Parathyroid adenoma (tissue), 2 donors: ENCODE results near the gene RIOX2.

Source experiments
- H2AFZ ChIP-seq: fragments of 300-600 bp; sonication (generic); one replicate; pipeline ENCODE4 v1.7.0; 2017; ENCODE audit warnings: antibody characterized with exemption, mild to moderate bottlenecking
- H3K27ac ChIP-seq: fragments of 300-600 bp; sonication (generic); one replicate; pipeline ENCODE4 v1.7.0; 2017
- H3K27me3 ChIP-seq: fragments of 300-600 bp; sonication (generic); one replicate; pipeline ENCODE4 v1.7.0; 2017; ENCODE audit warnings: low read length; ENCODE audit not compliant: control insufficient read depth, insufficient read depth
- H3K36me3 ChIP-seq: fragments of 300-600 bp; sonication (generic); one replicate; pipeline ENCODE4 v1.7.0; 2017; ENCODE audit warnings: low read length; ENCODE audit not compliant: control insufficient read depth, insufficient read depth
- H3K4me1 ChIP-seq: fragments of 300-600 bp; sonication (generic); one replicate; pipeline ENCODE4 v1.7.0; 2017; ENCODE audit warnings: control low read depth
- H3K4me2 ChIP-seq: fragments of 300-600 bp; sonication (generic); one replicate; pipeline ENCODE4 v1.7.0; 2017; ENCODE audit warnings: low read length
- H3K4me3 ChIP-seq: fragments of 300-600 bp; sonication (generic); one replicate; pipeline ENCODE4 v1.7.0; 2017; ENCODE audit warnings: low read depth, low read length
- H3K79me2 ChIP-seq: fragments of 300-600 bp; sonication (generic); one replicate; pipeline ENCODE4 v1.7.0; 2017; ENCODE audit warnings: control low read depth
- H3K9ac ChIP-seq: fragments of 300-600 bp; sonication (generic); one replicate; pipeline ENCODE4 v1.7.0; 2017; ENCODE audit warnings: mild to moderate bottlenecking
- H3K9me3 ChIP-seq: fragments of 300-600 bp; sonication (generic); one replicate; pipeline ENCODE4 v1.7.0; 2017; ENCODE audit warnings: low read length; ENCODE audit not compliant: control insufficient read depth
- CTCF ChIP-seq: fragments of 300-600 bp; sonication (generic); IDR thresholded peaks from one replicate; pipeline ENCODE4 v1.7.0; 2017; ENCODE audit warnings: antibody characterized with exemption, mild to moderate bottlenecking
- donor health status: primary hyperparathyroidism.

The RIOX2 gene

GRCh38 chr3:97935842-97936241 is 36.4 kb downstream of the RIOX2 start:
- Histone ChIP-seq H2AFZ (no peak overlapping the region), H3K27me3 (no peaks in the 10 kb centered on the region), H3K27ac (no peak overlapping the region), H3K36me3 (no peaks in the 10 kb centered on the region), H3K4me3 (no peak overlapping the region), H3K9ac (no peak overlapping the region), H3K4me1 (no peaks in the 10 kb centered on the region), H3K79me2 (no peaks in the 10 kb centered on the region), H3K4me2 (no peak overlapping the region), H3K9me3 (no peaks in the 10 kb centered on the region)
- no peak for TF ChIP-seq CTCF

DNA sequence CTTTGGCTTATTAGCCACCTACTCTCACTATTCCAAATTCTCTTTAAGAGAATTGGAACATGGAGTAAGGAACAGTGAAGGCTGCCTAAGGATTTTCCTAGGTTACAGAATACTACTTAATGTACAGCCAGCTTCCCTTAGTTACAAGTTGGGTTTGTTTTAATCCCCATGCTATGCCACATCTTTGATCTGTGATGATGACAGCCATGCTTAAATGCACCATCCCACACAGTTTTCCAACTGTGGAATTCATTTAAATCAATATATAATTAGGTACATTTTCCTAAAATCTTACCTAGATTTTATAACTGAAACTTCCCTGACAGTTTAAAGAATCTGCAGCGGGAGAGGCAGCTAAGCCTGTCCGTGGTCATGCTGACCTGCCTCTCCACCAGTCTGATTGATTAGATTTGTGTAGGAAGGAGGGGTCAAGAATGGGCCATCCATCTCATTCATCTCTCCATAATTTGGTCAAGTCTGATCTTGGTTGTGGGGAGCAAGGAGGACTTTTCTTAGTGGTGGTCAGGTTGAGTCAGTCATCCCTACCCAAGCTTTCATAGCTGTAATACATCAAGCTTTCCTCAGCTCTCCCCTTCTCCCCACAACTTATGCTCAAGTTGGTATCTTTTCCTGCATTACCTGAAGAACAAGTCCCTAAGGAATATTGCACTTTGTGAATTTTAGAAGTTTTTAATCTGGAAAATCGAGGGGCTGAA is 37.1 kb downstream of the RIOX2 start:
- H3K4me1 ChIP-seq: no peaks in the 10 kb centered on the region
- no peaks in the 10 kb centered on the region for H3K36me3 ChIP-seq

DNA sequence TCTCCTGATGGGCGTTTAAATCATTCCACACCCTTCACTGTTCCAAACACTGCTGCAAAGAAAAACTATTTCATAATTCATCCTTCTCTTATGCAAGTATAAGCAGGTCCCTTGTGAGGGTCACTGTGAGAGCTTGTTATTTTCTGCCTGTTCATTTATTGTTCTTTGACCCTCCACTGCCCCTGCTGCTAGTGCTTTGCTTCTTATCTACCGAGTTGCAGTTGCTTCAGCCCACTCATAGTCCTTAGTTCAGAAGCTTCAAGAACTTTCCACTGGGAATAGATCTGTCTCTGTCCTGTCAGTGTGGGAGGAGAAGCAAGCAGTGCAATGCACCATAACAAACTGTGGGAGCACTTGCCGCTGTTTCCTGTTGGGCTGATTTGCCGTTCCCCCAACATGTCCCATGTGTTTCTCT is 39.8 kb downstream of the RIOX2 start:
- H3K9me3 ChIP-seq: no peaks in the 10 kb centered on the region
- H2AFZ ChIP-seq: no peak overlapping the region
- no peak overlapping the region for H3K4me3 ChIP-seq
- no peak overlapping the region for H3K4me2 ChIP-seq
- no peaks in the 10 kb centered on the region for H3K4me1 ChIP-seq
- no peak overlapping the region for H3K27ac ChIP-seq
- TF ChIP-seq CTCF: no peak
- H3K36me3 ChIP-seq: no peaks in the 10 kb centered on the region
- H3K27me3 ChIP-seq: no peaks in the 10 kb centered on the region
- no peak overlapping the region for H3K9ac ChIP-seq
- H3K79me2 ChIP-seq: no peaks in the 10 kb centered on the region

More for the DNA sequence above, 37.1 kb downstream of the RIOX2 start:
- no peak overlapping the region for H3K4me3 ChIP-seq
- H3K27me3 ChIP-seq: no peaks in the 10 kb centered on the region
- H3K79me2 ChIP-seq: no peaks in the 10 kb centered on the region
- H3K9me3 ChIP-seq: no peaks in the 10 kb centered on the region
- H2AFZ ChIP-seq: no peak overlapping the region
- H3K9ac ChIP-seq: no peak overlapping the region
- no peak for TF ChIP-seq CTCF
- no peak overlapping the region for H3K4me2 ChIP-seq
- no peak overlapping the region for H3K27ac ChIP-seq

DNA sequence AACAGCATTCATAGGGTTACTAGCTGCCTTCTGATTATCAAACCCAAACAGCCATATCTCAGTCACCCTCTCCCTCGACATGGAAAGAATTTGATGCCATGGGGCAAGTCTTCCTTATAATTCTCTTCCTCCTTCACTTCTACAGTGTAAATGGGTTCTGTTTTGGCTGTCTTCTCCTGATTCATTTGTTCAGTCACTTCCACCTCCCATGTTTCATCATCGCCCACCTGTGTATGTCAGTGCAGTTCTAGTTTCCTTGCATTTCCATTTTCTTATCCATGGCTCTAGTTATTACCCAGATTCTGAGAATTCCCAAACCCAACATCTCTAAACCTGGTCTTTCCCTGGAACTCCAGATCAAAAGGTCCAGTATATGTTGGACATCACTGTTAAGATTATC is 41.0 kb downstream of the RIOX2 start:
- no peak overlapping the region for H3K9ac ChIP-seq
- no peaks in the 10 kb centered on the region for H3K4me1 ChIP-seq
- no peak for TF ChIP-seq CTCF
- H3K27ac ChIP-seq: no peak overlapping the region
- no peaks in the 10 kb centered on the region for H3K9me3 ChIP-seq
- no peaks in the 10 kb centered on the region for H3K36me3 ChIP-seq
- H2AFZ ChIP-seq: no peak overlapping the region
- H3K4me3 ChIP-seq: no peak overlapping the region
- H3K4me2 ChIP-seq: no peak overlapping the region
- no peaks in the 10 kb centered on the region for H3K27me3 ChIP-seq
- H3K79me2 ChIP-seq: no peaks in the 10 kb centered on the region

GRCh38 chr3:97930018-97930417 is 42.2 kb downstream of the RIOX2 start:
- Histone ChIP-seq H3K9ac (no peak overlapping the region), H3K4me2 (no peak overlapping the region), H3K27me3 (no peaks in the 10 kb centered on the region), H3K36me3 (no peaks in the 10 kb centered on the region), H3K79me2 (no peaks in the 10 kb centered on the region), H2AFZ (no peak overlapping the region), H3K4me1 (no peaks in the 10 kb centered on the region), H3K27ac (no peak overlapping the region), H3K9me3 (no peaks in the 10 kb centered on the region), H3K4me3 (no peak overlapping the region)
- TF ChIP-seq CTCF: no peak
